ENCODE results near the gene MAPK8IP1. TPM values are rescaled to one million over a fixed set of nuclear protein-coding genes. Genes with fewer than 3 reads are reported as not detected.

Gene MAPK8IP1
- total RNA-seq, 2 experiments from 2014 or later, result 0.85 to 0.86 TPM

GRCh38 chr11:45871638-45872037 lies 13.8 kb upstream of the MAPK8IP1 start:
- Mint-ChIP-seq H3K27ac (no peak overlapping the region), H3K9me3 (no peaks in the 10 kb centered on the region), H3K36me3 (peaks cover 11% of the 10 kb centered on the region), H3K27me3 (no peaks in the 10 kb centered on the region), H3K4me3 (no peak overlapping the region), H3K4me1 (no peaks in the 10 kb centered on the region)
- ATAC-seq (ENCODE audit: low read depth) (no peak), DNase-seq (no peak)
- POLR2A ChIA-PET, result no interaction called here

GRCh38 chr11:45872651-45873356 lies 12.6 kb upstream of the MAPK8IP1 start:
- Mint-ChIP-seq H3K36me3 (peaks cover 12% of the 10 kb centered on the region), H3K27ac (no peak overlapping the region), H3K27me3 (no peaks in the 10 kb centered on the region), H3K4me1 (no peaks in the 10 kb centered on the region), H3K4me3 (no peak overlapping the region), H3K9me3 (no peaks in the 10 kb centered on the region)
- peak; percentile 60 for ATAC-seq (ENCODE audit: low read depth)
- DNase-seq, result no peak
- POLR2A ChIA-PET, result no interaction called here

- DNase-seq (no peak), ATAC-seq (ENCODE audit: low read depth) (no peak)
- Mint-ChIP-seq H3K9me3 (no peaks in the 10 kb centered on the region), H3K36me3 (peaks cover 8% of the 10 kb centered on the region), H3K27me3 (no peaks in the 10 kb centered on the region), H3K4me3 (no peak overlapping the region), H3K4me1 (no peaks in the 10 kb centered on the region), H3K27ac (no peak overlapping the region)
- POLR2A ChIA-PET, result no interaction called here
Measured at GRCh38 chr11:45876401-45876800, 9.1 kb upstream of the MAPK8IP1 start.

- Mint-ChIP-seq H3K9me3 (no peaks in the 10 kb centered on the region), H3K27me3 (no peaks in the 10 kb centered on the region), H3K4me3 (no peak overlapping the region), H3K36me3 (peaks cover 8% of the 10 kb centered on the region), H3K27ac (no peak overlapping the region), H3K4me1 (no peaks in the 10 kb centered on the region)
- DNase-seq (no peak), ATAC-seq (ENCODE audit: low read depth) (no peak)
- POLR2A ChIA-PET, result no interaction called here
Measured at GRCh38 chr11:45877221-45877620, 8.2 kb upstream of the MAPK8IP1 start.

- Mint-ChIP-seq H3K27ac (no peak overlapping the region), H3K27me3 (no peaks in the 10 kb centered on the region), H3K4me3 (no peak overlapping the region), H3K36me3 (peaks cover 8% of the 10 kb centered on the region), H3K4me1 (no peaks in the 10 kb centered on the region), H3K9me3 (no peaks in the 10 kb centered on the region)
- ATAC-seq (ENCODE audit: low read depth) (no peak), DNase-seq (no peak)
- POLR2A ChIA-PET, result no interaction called here
Measured at GRCh38 chr11:45877845-45878244, 7.6 kb upstream of the MAPK8IP1 start.

GRCh38 chr11:45879803-45880686 lies 5.4 kb upstream of the MAPK8IP1 start:
- H3K36me3 Mint-ChIP-seq, result peaks cover 8% of the 10 kb centered on the region
- peaks cover 3% of the 10 kb centered on the region for H3K27me3 Mint-ChIP-seq
- no peak for ATAC-seq (ENCODE audit: low read depth)
- H3K4me1 Mint-ChIP-seq, result peaks cover 2% of the 10 kb centered on the region
- no peak overlapping the region for H3K27ac Mint-ChIP-seq
- H3K4me3 Mint-ChIP-seq, result no peak overlapping the region
- POLR2A ChIA-PET, result no interaction called here
- DNase-seq, result no peak
- H3K9me3 Mint-ChIP-seq, result no peaks in the 10 kb centered on the region

GRCh38 chr11:45880772-45881570 lies 4.5 kb upstream of the MAPK8IP1 start:
- H3K27ac Mint-ChIP-seq, result no peak overlapping the region
- peaks cover 4% of the 10 kb centered on the region for H3K4me1 Mint-ChIP-seq
- ATAC-seq (ENCODE audit: low read depth) (no peak), DNase-seq (no peak)
- H3K4me3 Mint-ChIP-seq, result no peak overlapping the region
- no peaks in the 10 kb centered on the region for H3K9me3 Mint-ChIP-seq
- POLR2A ChIA-PET, result no interaction called here
- peaks cover 3% of the 10 kb centered on the region for H3K27me3 Mint-ChIP-seq
- H3K36me3 Mint-ChIP-seq, result peaks cover 6% of the 10 kb centered on the region

- DNase-seq (no peak), ATAC-seq (ENCODE audit: low read depth) (no peak)
- Mint-ChIP-seq H3K9me3 (no peaks in the 10 kb centered on the region), H3K27me3 (peaks cover 3% of the 10 kb centered on the region), H3K4me3 (no peak overlapping the region), H3K4me1 (peaks cover 4% of the 10 kb centered on the region), H3K27ac (no peak overlapping the region), H3K36me3 (peaks cover 2% of the 10 kb centered on the region)
- POLR2A ChIA-PET, result no interaction called here
Measured at GRCh38 chr11:45881708-45882368, 3.6 kb upstream of the MAPK8IP1 start.

- peak overlapping the region; percentile 73 for H3K4me3 Mint-ChIP-seq
- POLR2A ChIA-PET, result no interaction called here
- peaks cover 3% of the 10 kb centered on the region for H3K27me3 Mint-ChIP-seq
- no peak for ATAC-seq (ENCODE audit: low read depth)
- peaks cover 4% of the 10 kb centered on the region for H3K4me1 Mint-ChIP-seq
- no peak overlapping the region for H3K27ac Mint-ChIP-seq
- DNase-seq, result no peak
- no peaks in the 10 kb centered on the region for H3K9me3 Mint-ChIP-seq
- H3K36me3 Mint-ChIP-seq, result no peaks in the 10 kb centered on the region
Measured at GRCh38 chr11:45884596-45885185, 760 bp upstream of the MAPK8IP1 start.

GRCh38 chr11:45885921-45886721 lies 670 bp downstream of the MAPK8IP1 start:
- Mint-ChIP-seq H3K27me3 (peaks cover 7% of the 10 kb centered on the region), H3K36me3 (no peaks in the 10 kb centered on the region), H3K4me3 (peak overlapping the region; percentile 10), H3K9me3 (no peaks in the 10 kb centered on the region), H3K4me1 (peaks cover 4% of the 10 kb centered on the region), H3K27ac (no peak overlapping the region)
- DNase-seq (no peak), ATAC-seq (ENCODE audit: low read depth) (no peak)
- POLR2A ChIA-PET, result no interaction called here

GRCh38 chr11:45886816-45887520 lies 1.5 kb downstream of the MAPK8IP1 start:
- no peak overlapping the region for H3K27ac Mint-ChIP-seq
- H3K27me3 Mint-ChIP-seq, result peaks cover 8% of the 10 kb centered on the region
- peak overlapping the region; percentile 10 for H3K4me3 Mint-ChIP-seq
- no peaks in the 10 kb centered on the region for H3K9me3 Mint-ChIP-seq
- peaks cover 4% of the 10 kb centered on the region for H3K4me1 Mint-ChIP-seq
- DNase-seq (no peak), ATAC-seq (ENCODE audit: low read depth) (no peak)
- no peaks in the 10 kb centered on the region for H3K36me3 Mint-ChIP-seq
- POLR2A ChIA-PET, result no interaction called here

GRCh38 chr11:45887587-45887986 lies 2.1 kb downstream of the MAPK8IP1 start:
- Mint-ChIP-seq H3K36me3 (no peaks in the 10 kb centered on the region), H3K4me3 (no peak overlapping the region), H3K4me1 (peaks cover 4% of the 10 kb centered on the region), H3K27ac (no peak overlapping the region), H3K27me3 (peaks cover 9% of the 10 kb centered on the region), H3K9me3 (no peaks in the 10 kb centered on the region)
- ATAC-seq (ENCODE audit: low read depth) (no peak), DNase-seq (no peak)
- POLR2A ChIA-PET, result no interaction called here
